ENCODE results near the gene SOX5. TPM values are rescaled to one million over a fixed set of nuclear protein-coding genes. Genes with fewer than 3 reads are reported as not detected.

The SOX5 gene
- total RNA-seq, 1 experiment from 2014 or later: 0.52 TPM

GRCh38 chr12:23694307-23694706 is 255.2 kb downstream of the SOX5 start:
- intact Hi-C loops (cut with micrococcal nuclease): no loop called here
- TF ChIP-seq RAD21 (IDR thresholded peaks at IDR 0.05; ENCODE audit: low read depth) (no peak), TCF7L2 (IDR thresholded peaks at IDR 0.05; ENCODE audit: borderline replicate concordance, extremely low read depth, insufficient read depth, insufficient read length) (no peak), SP1 (IDR thresholded peaks at IDR 0.05; ENCODE audit: low read depth) (no peak), FOSL1 (IDR thresholded peaks at IDR 0.05; ENCODE audit: low read depth) (no peak), YY1 (IDR thresholded peaks at IDR 0.05; ENCODE audit: extremely low read depth, insufficient replicate concordance, low read depth, low read length) (no peak), JUND (IDR thresholded peaks at IDR 0.05) (no peak), REST (IDR thresholded peaks at IDR 0.05; ENCODE audit: low read depth) (no peak), SIN3A (IDR thresholded peaks at IDR 0.05; ENCODE audit: low read depth) (no peak), SRF (IDR thresholded peaks at IDR 0.05; ENCODE audit: low read depth) (no peak), CEBPB (IDR thresholded peaks at IDR 0.05; ENCODE audit: low read depth) (no peak)
- TF ChIP-seq, protein P1, sequence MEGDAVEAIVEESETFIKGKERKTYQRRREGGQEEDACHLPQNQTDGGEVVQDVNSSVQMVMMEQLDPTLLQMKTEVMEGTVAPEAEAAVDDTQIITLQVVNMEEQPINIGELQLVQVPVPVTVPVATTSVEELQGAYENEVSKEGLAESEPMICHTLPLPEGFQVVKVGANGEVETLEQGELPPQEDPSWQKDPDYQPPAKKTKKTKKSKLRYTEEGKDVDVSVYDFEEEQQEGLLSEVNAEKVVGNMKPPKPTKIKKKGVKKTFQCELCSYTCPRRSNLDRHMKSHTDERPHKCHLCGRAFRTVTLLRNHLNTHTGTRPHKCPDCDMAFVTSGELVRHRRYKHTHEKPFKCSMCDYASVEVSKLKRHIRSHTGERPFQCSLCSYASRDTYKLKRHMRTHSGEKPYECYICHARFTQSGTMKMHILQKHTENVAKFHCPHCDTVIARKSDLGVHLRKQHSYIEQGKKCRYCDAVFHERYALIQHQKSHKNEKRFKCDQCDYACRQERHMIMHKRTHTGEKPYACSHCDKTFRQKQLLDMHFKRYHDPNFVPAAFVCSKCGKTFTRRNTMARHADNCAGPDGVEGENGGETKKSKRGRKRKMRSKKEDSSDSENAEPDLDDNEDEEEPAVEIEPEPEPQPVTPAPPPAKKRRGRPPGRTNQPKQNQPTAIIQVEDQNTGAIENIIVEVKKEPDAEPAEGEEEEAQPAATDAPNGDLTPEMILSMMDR (IDR thresholded peaks at IDR 0.05 in 2 of 3, conservative IDR thresholded peaks at IDR 0.05 in 1 of 3; ENCODE audit: borderline replicate concordance in 1 of 3, insufficient read depth in 1 of 3, low read depth in 2 of 3, low read length in 2 of 3): no peak
- TF ChIP-seq, protein P2, sequence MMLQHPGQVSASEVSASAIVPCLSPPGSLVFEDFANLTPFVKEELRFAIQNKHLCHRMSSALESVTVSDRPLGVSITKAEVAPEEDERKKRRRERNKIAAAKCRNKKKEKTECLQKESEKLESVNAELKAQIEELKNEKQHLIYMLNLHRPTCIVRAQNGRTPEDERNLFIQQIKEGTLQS (IDR thresholded peaks at IDR 0.05): no peak
- TF ChIP-seq, protein P3, sequence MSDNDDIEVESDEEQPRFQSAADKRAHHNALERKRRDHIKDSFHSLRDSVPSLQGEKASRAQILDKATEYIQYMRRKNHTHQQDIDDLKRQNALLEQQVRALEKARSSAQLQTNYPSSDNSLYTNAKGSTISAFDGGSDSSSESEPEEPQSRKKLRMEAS (IDR thresholded peaks at IDR 0.05): no peak
- H3K27me3 ChIP-seq (ENCODE audit: insufficient read depth, low read length): no peaks in the 10 kb centered on the region
- H3K9ac ChIP-seq (ENCODE audit: low read length): no peak overlapping the region
- no peaks in the 10 kb centered on the region for H3K36me3 ChIP-seq (ENCODE audit: control insufficient read depth in 1 of 2, insufficient read depth in 2 of 2, low read length in 2 of 2)
- CTCF ChIA-PET: no interaction called here
- no TSS peak for BruUV-seq (replicated peaks)
- H3K4me3 ChIP-seq (replicated peaks in 1 of 2; ENCODE audit: low read depth in 1 of 2, low read length in 2 of 2): no peak overlapping the region
- no peak overlapping the region for H3K4me2 ChIP-seq (ENCODE audit: low read length)
- DNase-seq (ENCODE audit: low read depth, low spot score): no peak
- H2AFZ ChIP-seq (ENCODE audit: low read depth, low read length, poor library complexity, severe bottlenecking): no peak overlapping the region
- peaks cover 16 to 20% of the 10 kb centered on the region in 2 experiments; a peak in 2 of 4 replicates for H3K9me3 ChIP-seq (ENCODE audit: control insufficient read depth in 1 of 2, insufficient read depth in 1 of 2, low read depth in 1 of 2, low read length in 2 of 2)
- H4K20me1 ChIP-seq (ENCODE audit: insufficient read depth): no peaks in the 10 kb centered on the region
- H3K4me1 ChIP-seq (ENCODE audit: control insufficient read depth in 1 of 2, insufficient read depth in 2 of 2, low read length in 2 of 2): no peaks in the 10 kb centered on the region
- RAD21 ChIA-PET (ENCODE audit: low non-redundant PET in 1 of 2, low total read pairs in 2 of 2, uncharacterized antibody in 2 of 2, unreplicated experiment in 2 of 2): no interaction called here
- ATAC-seq: no peak
- POLR2A ChIA-PET: no interaction called here
- H3K79me2 ChIP-seq (ENCODE audit: insufficient read depth, low read length): no peaks in the 10 kb centered on the region
- H3K27ac ChIP-seq (ENCODE audit: low read depth, low read length): no peak overlapping the region
- no peaks in the 10 kb centered on the region for H3K9me2 ChIP-seq (ENCODE audit: insufficient read depth)
